Activated T-cell treated with anti-CD3 and anti-CD28 coated beads for 24 hours (primary cell): ENCODE results near the gene CNOT1.

Experiments used
- DNase-seq: peaks from one replicate; pipeline ENCODE4 v3.0.0-alpha.2; 2020; ENCODE audit warnings: low read depth

The CNOT1 gene

GRCh38 chr16:58481931-58482330 is 147.7 kb downstream of the CNOT1 start:
- no peak for DNase-seq

- DNase-seq, result no peak
Observed at GRCh38 chr16:58481226-58481869, 148.3 kb downstream of the CNOT1 start.

GRCh38 chr16:58478427-58478826 is 151.2 kb downstream of the CNOT1 start:
- no peak for DNase-seq

- no peak for DNase-seq
Observed at GRCh38 chr16:58476791-58477190, 152.8 kb downstream of the CNOT1 start.

GRCh38 chr16:58475091-58475619 is 154.5 kb downstream of the CNOT1 start:
- DNase-seq, result no peak

- no peak for DNase-seq
Observed at GRCh38 chr16:58474296-58474695, 155.3 kb downstream of the CNOT1 start.

- no peak for DNase-seq
Observed at GRCh38 chr16:58472827-58473226, 156.8 kb downstream of the CNOT1 start.

- no peak for DNase-seq
Observed at GRCh38 chr16:58472266-58472665, 157.4 kb downstream of the CNOT1 start.

GRCh38 chr16:58471209-58471975 is 158.2 kb downstream of the CNOT1 start:
- no peak for DNase-seq
